ENCODE measurements around the gene UBE2G1.

The UBE2G1 gene

GRCh38 chr17:4333041-4333440, 33.4 kb downstream of the UBE2G1 start:
- no peak for DNase-seq

- no peak for DNase-seq
These were observed 34.0 kb downstream of the UBE2G1 start for GRCh38 chr17:4332296-4332970.

- peak; percentile 51 for DNase-seq
These were observed 34.9 kb downstream of the UBE2G1 start for GRCh38 chr17:4331614-4332013.

GRCh38 chr17:4329838-4330237, 36.6 kb downstream of the UBE2G1 start:
- no peak for DNase-seq

- DNase-seq, result no peak
These were observed 38.9 kb downstream of the UBE2G1 start for GRCh38 chr17:4327606-4328005.

GRCh38 chr17:4326608-4327007, 39.9 kb downstream of the UBE2G1 start:
- DNase-seq, result no peak

- DNase-seq, result no peak
These were observed 40.4 kb downstream of the UBE2G1 start for GRCh38 chr17:4326112-4326511.

- DNase-seq, result no peak
These were observed 42.0 kb downstream of the UBE2G1 start for GRCh38 chr17:4324463-4324862.

GRCh38 chr17:4319221-4319620, 47.3 kb downstream of the UBE2G1 start:
- DNase-seq, result no peak

GRCh38 chr17:4318596-4318995, 47.9 kb downstream of the UBE2G1 start:
- DNase-seq, result no peak

GRCh38 chr17:4318186-4318585, 48.3 kb downstream of the UBE2G1 start:
- DNase-seq, result no peak

- no peak for DNase-seq
These were observed 48.9 kb downstream of the UBE2G1 start for GRCh38 chr17:4317610-4318009.

- no peak for DNase-seq
These were observed 49.8 kb downstream of the UBE2G1 start for GRCh38 chr17:4316648-4317047.

- DNase-seq, result no peak
These were observed 51.9 kb downstream of the UBE2G1 start for GRCh38 chr17:4314618-4315017.

GRCh38 chr17:4314179-4314578, 52.3 kb downstream of the UBE2G1 start:
- DNase-seq, result no peak

GRCh38 chr17:4313221-4314114, 53.0 kb downstream of the UBE2G1 start:
- no peak for DNase-seq

- DNase-seq, result no peak
These were observed 56.0 kb downstream of the UBE2G1 start for GRCh38 chr17:4310354-4311060.

GRCh38 chr17:4309897-4310296, 56.6 kb downstream of the UBE2G1 start:
- no peak for DNase-seq

GRCh38 chr17:4307179-4307930, 59.1 kb downstream of the UBE2G1 start:
- no peak for DNase-seq

- DNase-seq, result no peak
These were observed 61.3 kb downstream of the UBE2G1 start for GRCh38 chr17:4305224-4305623.

- peak; percentile 77 for DNase-seq
These were observed 62.0 kb downstream of the UBE2G1 start for GRCh38 chr17:4304417-4305027.

GRCh38 chr17:4301066-4301465, 65.4 kb downstream of the UBE2G1 start:
- DNase-seq, result no peak
